Large intestine (tissue), 12 donors: ENCODE measurements around the gene ZNF615. TPM values are rescaled to one million over a fixed set of nuclear protein-coding genes. Genes with fewer than 3 reads are reported as not detected.
"Not testable (repeated sequence)": the region's sequence is repeated elsewhere in the genome, so short reads cannot be mapped to it uniquely, and the experiment has no call there.

ENCODE experiments used
- DNase-seq, 2 donors: peaks; one replicate each; pipeline versions ENCODE4 v3.0.0 to v3.0.0-alpha.2; 2013
- H3K27ac ChIP-seq: one replicate; pipeline ENCODE4 v1.5.1; 2013; ENCODE audit warnings: low read length
- H3K27me3 ChIP-seq: 2 replicates; pipeline ENCODE4 v1.6.1; 2013; ENCODE audit warnings: low read length; ENCODE audit not compliant: control insufficient read depth, insufficient read depth
- H3K36me3 ChIP-seq: 2 replicates; pipeline ENCODE4 v1.6.1; 2013; ENCODE audit warnings: low read length; ENCODE audit not compliant: control insufficient read depth, insufficient read depth
- H3K4me1 ChIP-seq: one replicate; pipeline ENCODE4 v1.6.1; 2013; ENCODE audit warnings: low read length; ENCODE audit not compliant: control insufficient read depth, insufficient read depth
- H3K4me3 ChIP-seq: one replicate; pipeline ENCODE4 v1.5.1; 2013; ENCODE audit warnings: low read length
- H3K9me3 ChIP-seq: one replicate; pipeline ENCODE4 v1.6.1; 2013; ENCODE audit warnings: mild to moderate bottlenecking, low read depth, low read length, moderate library complexity; ENCODE audit not compliant: control insufficient read depth
- WGBS: methylation state at CpG from one replicate; pipeline ENCODE4 v1.1.5; 2013; ENCODE audit warnings: low lambda C conversion rate; ENCODE audit not compliant: insufficient coverage; 5-methylcytosine and 5-hydroxymethylcytosine counted together
- long read RNA-seq, 11 donors: transcript quantifications; one replicate each; lab custom pipeline, GENCODE V29; 2026
- polyA plus RNA-seq: library from polyadenylated mRNA; unstranded; fragments of 120-200 nt; gene quantifications from one replicate; pipeline ENCODE4 v1.2.1, GENCODE V29; 2013

Gene ZNF615
- polyA plus RNA-seq = 9.2 TPM
- long read RNA-seq, donor 1 = 0 reads
- long read RNA-seq, donor 2, full-length matches to known transcripts = 5 of 5 reads
- long read RNA-seq, donor 2, partial matches to known transcripts = 0 of 5 reads
- long read RNA-seq, donor 2, other reads (novel, unspliced or antisense) = 0 of 5 reads
- long read RNA-seq, donor 3 = 0 reads
- long read RNA-seq, donor 4 = 0 reads
- long read RNA-seq, donor 5, partial matches to known transcripts = 0 of 2 reads
- long read RNA-seq, donor 5, other reads (novel, unspliced or antisense) = 0 of 2 reads
- long read RNA-seq, donor 6, full-length matches to known transcripts = 1 of 1 reads
- long read RNA-seq, donor 6, partial matches to known transcripts = 0 of 1 reads
- long read RNA-seq, donor 6, other reads (novel, unspliced or antisense) = 0 of 1 reads
- long read RNA-seq, donor 7 = 0 reads
- long read RNA-seq, donor 8, full-length matches to known transcripts = 4 of 4 reads
- long read RNA-seq, donor 8, partial matches to known transcripts = 0 of 4 reads
- long read RNA-seq, donor 8, other reads (novel, unspliced or antisense) = 0 of 4 reads
- long read RNA-seq, donor 9 = 0 reads
- long read RNA-seq, donor 10, partial matches to known transcripts = 0 of 1 reads
- long read RNA-seq, donor 10, other reads (novel, unspliced or antisense) = 0 of 1 reads
- long read RNA-seq, donor 11, partial matches to known transcripts = 0 of 3 reads
- long read RNA-seq, donor 11, other reads (novel, unspliced or antisense) = 0 of 3 reads

GRCh38 chr19:52007806-52008557 lies at the start of gene ZNF615:
Gene ZNF615 (minus strand): TSS chr19:52008211. CDS start chr19:52003711, 4,500 bp downstream.
- Histone ChIP-seq H3K4me3 (peak within 1 kb of the TSS; percentile 81), H3K9me3 (peaks cover 27% of the 10 kb centered on the region), H3K36me3 (peaks cover 16% of the 10 kb centered on the region), H3K4me1 (peaks cover 3% of the 10 kb centered on the region), H3K27me3 (no peaks in the 10 kb centered on the region), H3K27ac (peak within 1 kb of the TSS; percentile 75)
- WGBS = no CpG with 5 or more reads among the region's 44 CpGs
- peak; percentile 89 to 95 for DNase-seq

- WGBS = no CpG with 5 or more reads among the region's 3 CpGs
- not testable (repeated sequence) for DNase-seq, H3K27me3 ChIP-seq, H3K4me1 ChIP-seq, H3K36me3 ChIP-seq, H3K4me3 ChIP-seq, H3K27ac ChIP-seq
- peaks cover 21% of the 10 kb centered on the region for H3K9me3 ChIP-seq
Measured at GRCh38 chr19:52056480-52056879, 48.5 kb upstream of the ZNF615 start.

- H3K4me3 ChIP-seq, DNase-seq, H3K27ac ChIP-seq, H3K36me3 ChIP-seq, H3K4me1 ChIP-seq, H3K27me3 ChIP-seq: not testable (repeated sequence)
- WGBS = no CpG with 5 or more reads among the region's 1 CpG
- H3K9me3 ChIP-seq = peaks cover 19% of the 10 kb centered on the region
Measured at GRCh38 chr19:52051736-52052135, 43.7 kb upstream of the ZNF615 start.

- WGBS = no CpG with 5 or more reads among the region's 60 CpGs
- H3K4me1 ChIP-seq = no peaks in the 10 kb centered on the region
- peaks cover 19% of the 10 kb centered on the region for H3K36me3 ChIP-seq
- peak within 1 kb of the TSS; percentile 92 for H3K27ac ChIP-seq
- H3K4me3 ChIP-seq = peak within 1 kb of the TSS; percentile 73
- H3K9me3 ChIP-seq = peaks cover 27% of the 10 kb centered on the region
- peak; percentile 94 to 98 for DNase-seq
- no peaks in the 10 kb centered on the region for H3K27me3 ChIP-seq
Measured at GRCh38 chr19:52048555-52049501, 40.8 kb upstream of the ZNF615 start, which contains the start of gene ZNF432. Gene ZNF432 (minus strand): TSS chr19:52048838. CDS start chr19:52046868, 1,970 bp downstream.

GRCh38 chr19:52039169-52039568 lies 31.2 kb upstream of the ZNF615 start:
- H3K4me1 ChIP-seq = no peaks in the 10 kb centered on the region
- DNase-seq = no peak
- WGBS = 100% methylated on average over 3 of the region's 4 CpGs
- H3K9me3 ChIP-seq = peaks cover 46% of the 10 kb centered on the region
- no peak overlapping the region for H3K27ac ChIP-seq
- peaks cover 74% of the 10 kb centered on the region for H3K36me3 ChIP-seq
- no peak overlapping the region for H3K4me3 ChIP-seq
- H3K27me3 ChIP-seq = no peaks in the 10 kb centered on the region

GRCh38 chr19:52034051-52034728 lies 26.2 kb upstream of the ZNF615 start:
- Histone ChIP-seq H3K36me3 (peaks cover 50% of the 10 kb centered on the region), H3K4me1 (no peaks in the 10 kb centered on the region), H3K4me3 (no peak overlapping the region), H3K27me3 (no peaks in the 10 kb centered on the region), H3K9me3 (peaks cover 49% of the 10 kb centered on the region), H3K27ac (no peak overlapping the region)
- 94% methylated on average over 5 of the region's 12 CpGs for WGBS
- no peak for DNase-seq

- DNase-seq = no peak
- Histone ChIP-seq H3K4me1 (no peaks in the 10 kb centered on the region), H3K27me3 (no peaks in the 10 kb centered on the region), H3K36me3 (peaks cover 24% of the 10 kb centered on the region), H3K9me3 (peaks cover 25% of the 10 kb centered on the region), H3K4me3 (peak overlapping the region; percentile 91), H3K27ac (peak overlapping the region; percentile 97)
- WGBS = no CpG with 5 or more reads among the region's 5 CpGs
Measured at GRCh38 chr19:52028780-52029123, 20.7 kb upstream of the ZNF615 start.

- peak within 1 kb of the TSS; percentile 97 for H3K27ac ChIP-seq
- peaks cover 28% of the 10 kb centered on the region for H3K36me3 ChIP-seq
- H3K4me3 ChIP-seq = peak within 1 kb of the TSS; percentile 91
- no CpG with 5 or more reads among the region's 53 CpGs for WGBS
- DNase-seq = peak; percentile 81 to 96
- H3K4me1 ChIP-seq = no peaks in the 10 kb centered on the region
- H3K27me3 ChIP-seq = no peaks in the 10 kb centered on the region
- H3K9me3 ChIP-seq = peaks cover 24% of the 10 kb centered on the region
Measured at GRCh38 chr19:52028027-52028779, 20.2 kb upstream of the ZNF615 start, which contains the start of gene ZNF614. Gene ZNF614 (minus strand): TSS chr19:52028379. CDS start chr19:52025745, 2,634 bp downstream.
